ENCODE results near the gene MYOG.

The MYOG gene

GRCh38 chr1:203117611-203118575 is 32.1 kb upstream of the MYOG start:
- peak in 38 of 56 donors; percentile 24 to 84 (median 58) for DNase-seq

- DNase-seq: no peak
Measured at GRCh38 chr1:203116091-203116820, 30.4 kb upstream of the MYOG start.

DNA sequence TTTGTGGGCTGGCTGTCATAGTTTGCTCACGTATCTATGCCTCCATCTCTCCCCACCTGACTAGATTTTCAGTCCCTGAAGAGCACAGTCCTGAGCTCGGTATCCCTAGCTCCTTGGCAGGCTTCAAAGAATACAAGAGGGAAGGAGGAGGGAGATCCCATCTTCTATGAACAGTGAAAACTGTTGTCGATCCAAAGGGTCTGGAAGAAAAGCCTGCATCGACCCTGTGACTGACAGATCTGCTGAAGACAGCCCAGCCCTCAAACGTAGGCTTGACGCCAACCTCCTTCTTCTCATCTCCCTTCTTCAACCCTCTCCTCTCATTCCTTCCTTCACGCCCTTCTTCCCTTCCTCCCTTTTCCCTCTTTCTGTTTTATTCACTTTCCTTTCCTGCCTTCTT is 28.4 kb upstream of the MYOG start:
- DNase-seq: no peak

- DNase-seq: no peak
Measured at GRCh38 chr1:203113308-203113707, 27.5 kb upstream of the MYOG start.

DNA sequence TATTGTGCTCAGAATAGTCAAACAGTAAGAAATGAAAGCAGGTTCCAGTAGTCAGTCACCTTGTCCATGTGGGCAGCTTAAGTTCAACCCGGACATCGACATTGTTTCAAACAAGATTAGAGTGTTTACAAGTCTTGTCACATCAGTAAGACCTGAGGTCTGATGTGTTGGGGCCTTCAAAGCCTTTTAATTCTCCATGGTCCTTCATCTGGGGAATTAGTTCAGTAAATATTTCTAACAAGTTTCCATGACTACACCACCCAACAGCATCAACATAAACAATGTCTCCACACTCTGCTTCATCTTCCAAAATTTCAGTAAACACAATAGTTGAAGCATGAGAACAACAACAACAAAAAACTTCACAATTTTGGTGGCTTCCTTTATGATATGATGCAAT is 26.7 kb upstream of the MYOG start:
- no peak for DNase-seq

DNA sequence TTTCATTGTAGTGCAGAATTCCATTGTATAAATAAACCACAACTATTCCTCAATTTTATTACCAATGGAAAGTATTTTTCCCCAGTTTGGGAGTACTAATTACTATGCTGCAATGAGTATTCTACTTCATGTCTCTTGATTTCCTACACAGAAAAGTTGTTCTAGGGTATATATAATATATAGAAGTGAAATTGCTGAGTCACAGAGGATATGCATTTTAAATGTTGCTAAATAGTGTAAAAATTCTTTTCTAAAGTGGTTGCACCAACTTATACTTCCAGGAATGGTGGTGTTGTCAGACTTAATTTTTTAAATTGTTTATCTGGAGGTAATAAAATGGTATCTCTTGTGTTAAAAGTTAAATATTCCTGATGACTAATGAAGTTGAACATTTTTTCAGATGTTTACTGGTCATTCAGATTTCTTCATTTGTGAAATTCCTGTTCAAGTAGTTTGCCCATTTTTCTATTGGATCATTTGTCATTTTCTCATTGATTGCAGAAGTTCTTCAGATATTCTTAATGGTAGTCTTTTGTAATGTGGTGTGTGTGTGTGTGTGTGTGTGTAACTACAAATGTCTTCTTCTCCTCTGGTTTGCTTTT is 19.1 kb upstream of the MYOG start:
- DNase-seq: no peak

DNA sequence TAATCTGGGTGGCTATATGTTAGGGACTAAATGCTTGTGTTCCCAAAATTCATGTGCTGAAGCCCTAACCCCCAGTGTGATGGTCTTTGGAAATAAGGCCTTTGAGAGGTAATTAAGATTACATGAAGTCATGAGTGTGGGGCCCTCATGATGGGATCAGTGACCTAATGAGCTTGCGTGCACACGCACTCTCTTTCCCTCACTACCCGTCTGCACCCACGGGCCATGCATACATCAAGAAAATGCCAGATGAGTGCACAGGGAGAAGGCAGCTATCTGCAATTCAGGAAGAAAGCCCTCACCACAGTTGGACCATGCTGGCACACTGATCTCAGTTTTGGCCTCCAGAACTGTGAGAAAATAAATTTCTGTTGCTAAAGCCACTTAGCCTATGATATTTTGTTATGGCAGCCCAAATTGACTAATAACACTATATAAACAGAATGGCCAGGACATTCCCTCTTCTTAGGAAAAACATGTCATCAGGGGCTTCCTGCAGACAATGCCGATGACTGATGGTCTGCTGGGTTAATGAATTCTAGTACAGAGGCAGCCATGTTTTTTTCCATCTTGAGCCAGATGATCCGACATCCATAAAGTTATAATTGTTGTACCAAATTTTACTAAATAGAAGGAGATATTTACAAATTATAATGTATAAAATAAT is 18.1 kb upstream of the MYOG start:
- DNase-seq: no peak

DNA sequence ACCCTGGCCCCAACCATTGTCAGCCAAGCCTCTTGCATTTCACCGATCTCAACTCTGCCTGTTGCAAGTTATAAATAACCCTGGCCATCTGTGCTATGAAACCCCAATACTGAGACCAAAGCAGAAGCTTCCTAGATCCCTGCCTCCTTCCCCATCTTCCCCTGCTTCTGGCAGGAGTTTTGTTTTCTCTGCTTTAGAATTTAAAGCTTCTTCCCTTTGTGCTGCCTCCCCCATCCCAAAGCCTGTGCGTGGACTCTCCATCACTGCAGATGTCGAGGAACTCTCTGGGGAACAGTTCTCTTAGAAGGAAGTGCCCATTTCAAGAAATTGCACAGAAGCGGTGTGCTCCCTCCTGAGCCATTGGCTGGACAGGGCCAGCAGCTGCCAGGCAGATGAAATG is 17.4 kb upstream of the MYOG start:
- peak in 1 of 56 donors; percentile 31 for DNase-seq

DNA sequence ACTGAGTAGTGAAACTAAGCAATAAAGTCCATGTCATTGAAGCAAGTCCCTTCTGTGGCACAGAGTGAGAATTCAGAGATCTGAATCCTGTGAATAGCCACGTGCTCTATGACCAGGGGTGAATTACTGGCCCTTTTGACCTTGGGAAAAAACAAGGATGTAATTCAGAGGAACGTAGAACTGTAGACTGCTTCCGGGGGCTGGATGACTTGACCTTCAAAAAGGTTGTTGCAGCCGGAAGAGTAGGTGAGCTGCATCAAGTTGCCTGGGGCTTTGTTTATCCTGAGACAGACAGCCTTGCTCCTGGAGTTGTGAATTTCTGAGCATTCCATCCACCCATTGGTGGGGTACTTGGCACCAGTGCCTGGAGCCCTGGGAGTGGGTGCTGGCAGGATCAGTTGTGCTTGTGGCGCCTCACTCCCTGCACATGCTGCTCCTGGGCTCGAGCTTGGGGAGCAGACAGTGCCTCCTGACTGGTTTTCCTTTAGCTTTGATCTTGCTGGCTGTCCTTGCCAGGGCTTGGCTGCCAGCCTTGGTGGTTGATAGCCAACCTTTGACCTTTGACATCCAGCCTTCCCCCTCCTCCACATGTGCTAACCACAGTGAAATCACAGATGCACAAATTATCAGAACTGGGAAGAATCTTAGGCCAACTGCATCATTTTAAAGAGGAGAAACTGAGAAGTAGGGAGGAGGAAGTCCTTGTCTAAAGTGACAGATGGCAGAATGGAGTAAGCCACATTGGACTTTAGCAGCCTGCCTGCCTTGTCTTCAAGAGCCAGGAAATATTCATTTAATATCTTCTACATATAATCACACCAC is 16.2 kb upstream of the MYOG start:
- no peak for DNase-seq

DNA sequence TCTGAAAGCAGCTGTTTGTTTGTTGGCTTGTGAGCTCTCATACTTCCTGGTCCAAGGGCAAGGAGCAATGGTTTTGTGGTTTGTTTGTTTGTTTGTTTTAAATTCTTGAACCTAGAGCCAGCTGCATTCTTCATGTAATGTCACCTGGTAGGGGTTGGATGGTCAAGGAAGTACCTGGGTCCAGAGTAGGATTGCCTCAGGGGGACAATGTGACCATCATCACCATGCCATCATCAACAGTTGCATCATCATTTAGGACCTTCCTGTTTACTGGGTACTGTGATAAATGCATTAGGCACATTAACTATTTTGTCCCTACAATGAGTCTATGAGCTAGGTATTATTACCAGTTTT is 14.7 kb upstream of the MYOG start:
- no peak for DNase-seq

GRCh38 chr1:203099805-203100515 is 14.1 kb upstream of the MYOG start:
- no peak for DNase-seq

- no peak for DNase-seq
Measured at GRCh38 chr1:203098914-203099520, 13.2 kb upstream of the MYOG start.

GRCh38 chr1:203098445-203098844 is 12.6 kb upstream of the MYOG start:
- no peak for DNase-seq

DNA sequence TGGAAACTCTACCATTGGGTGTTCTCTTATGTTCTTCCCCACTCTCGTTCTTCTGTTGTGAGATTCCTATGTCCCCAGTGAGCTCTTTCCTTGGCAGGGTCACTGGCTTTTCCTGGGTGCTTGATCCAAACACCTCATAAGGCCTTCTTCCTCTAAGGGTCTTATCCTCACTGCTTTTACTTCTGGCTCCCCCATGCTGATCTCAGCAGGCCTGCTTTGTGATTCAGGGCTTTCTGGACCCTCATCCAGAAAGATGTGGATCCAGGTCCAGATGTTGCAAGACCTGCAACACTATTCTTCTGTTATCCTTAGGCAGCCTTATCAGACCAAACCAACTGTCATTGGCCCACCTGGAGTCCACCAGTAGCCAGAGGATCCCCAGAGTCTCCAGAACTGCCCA is 11.2 kb upstream of the MYOG start:
- no peak for DNase-seq

GRCh38 chr1:203096566-203096965 is 10.8 kb upstream of the MYOG start:
- DNase-seq: no peak

GRCh38 chr1:203095061-203095690 is 9.4 kb upstream of the MYOG start:
- DNase-seq: no peak

- no peak for DNase-seq
Measured at GRCh38 chr1:203093754-203094410, 8.1 kb upstream of the MYOG start.

- DNase-seq: no peak
Measured at GRCh38 chr1:203091761-203092330, 6.0 kb upstream of the MYOG start.

DNA sequence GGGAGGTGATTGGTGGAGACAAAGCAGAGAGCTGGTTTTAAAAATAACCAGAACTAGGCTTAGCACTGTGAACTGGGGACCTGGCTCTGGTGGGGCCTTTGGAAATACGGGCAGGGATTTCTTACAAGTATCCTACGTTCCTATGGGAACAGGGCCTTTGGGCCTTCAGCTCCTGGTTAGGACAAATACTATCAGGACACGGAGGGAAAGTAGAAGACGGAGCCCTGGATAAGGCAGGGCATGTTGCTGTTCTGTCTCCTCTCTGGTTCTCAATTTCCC is 5.3 kb upstream of the MYOG start:
- no peak for DNase-seq
